WTC11 (cell line): ENCODE measurements around the gene FOXJ3. TPM values are rescaled to one million over a fixed set of nuclear protein-coding genes. Genes with fewer than 3 reads are reported as not detected.

ENCODE experiments used
- ATAC-seq: fragments of 200-7000 bp; cut with Tn5 transposase; 2 replicates; pipeline ENCODE4 v1.10.0; 2021; ENCODE audit warnings: mild to moderate bottlenecking, moderate library complexity
- CTCF ChIA-PET: fragments of 300-600 bp; sonication (Branson Sonifier 250); formaldehyde crosslinking; loops from one replicate; lab custom pipeline; 2021; ENCODE audit warnings: antibody characterized with exemption; lab: Charles Lee
- POLR2A ChIA-PET: fragments of 350-600 bp; sonication (Branson Sonifier 250); formaldehyde crosslinking; loops from one replicate; lab custom pipeline; 2021; ENCODE audit warnings: antibody characterized with exemption; lab: Charles Lee
- DNase-seq: peaks from one replicate; pipeline ENCODE4 v3.0.0; 2021; ENCODE audit warnings: low spot score
- H3K27ac Mint-ChIP-seq: 2 replicates; pipeline ENCODE4 v1.8.0; 2021; ENCODE audit warnings: mixed read lengths
- H3K27me3 Mint-ChIP-seq: 2 replicates; pipeline ENCODE4 v1.8.0; 2021; ENCODE audit warnings: low read depth, mild to moderate bottlenecking, moderate library complexity, mixed read lengths
- H3K36me3 Mint-ChIP-seq: 2 replicates; pipeline ENCODE4 v1.8.0; 2021; ENCODE audit warnings: mixed read lengths
- H3K4me1 Mint-ChIP-seq: 2 replicates; pipeline ENCODE4 v1.8.0; 2022; ENCODE audit warnings: mixed read lengths
- H3K4me3 Mint-ChIP-seq: 2 replicates; pipeline ENCODE4 v1.8.0; 2021; ENCODE audit warnings: mild to moderate bottlenecking, moderate library complexity, mixed read lengths
- H3K9me3 Mint-ChIP-seq: 2 replicates; pipeline ENCODE4 v1.8.0; 2021; ENCODE audit warnings: mixed read lengths
- ETV6 ChIP-seq: sonication (generic); formaldehyde crosslinking; IDR thresholded peaks from 2 replicates; pipeline ENCODE4 v1.8.1; 2022; ENCODE audit warnings: mild to moderate bottlenecking, missing genetic modification reagents
- FOXJ3 ChIP-seq: sonication (generic); formaldehyde crosslinking; IDR thresholded peaks from 2 replicates; pipeline ENCODE4 v1.9.0; 2021; ENCODE audit warnings: missing genetic modification reagents, mild to moderate bottlenecking, borderline replicate concordance
- JAZF1 ChIP-seq: fragments of 250-450 bp; sonication (Bioruptor Pico); IDR thresholded peaks from 2 replicates; pipeline ENCODE4 v1.9.0; 2021; ENCODE audit warnings: moderate library complexity, mild to moderate bottlenecking, inconsistent platforms
- JUN ChIP-seq: sonication (generic); formaldehyde crosslinking; IDR thresholded peaks from 2 replicates; pipeline ENCODE4 v1.8.0; 2023; ENCODE audit warnings: mild to moderate bottlenecking, missing genetic modification reagents
- NFATC4 ChIP-seq: fragments of 250-450 bp; sonication (Bioruptor Pico); IDR thresholded peaks from 2 replicates; pipeline ENCODE4 v1.9.0; 2021; ENCODE audit warnings: mild to moderate bottlenecking
- NR1H2 ChIP-seq: sonication (generic); formaldehyde crosslinking; IDR thresholded peaks from 2 replicates; pipeline ENCODE4 v1.9.0; 2021; ENCODE audit warnings: mild to moderate bottlenecking, moderate library complexity, missing genetic modification reagents
- NR3C1 ChIP-seq: sonication (generic); formaldehyde crosslinking; conservative IDR thresholded peaks from 2 replicates; pipeline ENCODE4 v1.8.1; 2023; ENCODE audit warnings: low read depth, mild to moderate bottlenecking, missing genetic modification reagents
- PRRX2 ChIP-seq: fragments of 250-450 bp; sonication (Bioruptor Pico); IDR thresholded peaks from 2 replicates; pipeline ENCODE4 v1.8.0; 2021; ENCODE audit warnings: mild to moderate bottlenecking
- TEAD4 ChIP-seq: sonication (generic); formaldehyde crosslinking; IDR thresholded peaks from 2 replicates; pipeline ENCODE4 v1.8.0; 2022; ENCODE audit warnings: mild to moderate bottlenecking, missing genetic modification reagents
- ZNF219 ChIP-seq: sonication (generic); formaldehyde crosslinking; IDR thresholded peaks from 2 replicates; pipeline ENCODE4 v1.8.0; 2023; ENCODE audit warnings: missing genetic modification reagents, mild to moderate bottlenecking, borderline replicate concordance
- ZNF263 ChIP-seq: sonication (generic); formaldehyde crosslinking; IDR thresholded peaks from 2 replicates; pipeline ENCODE4 v1.8.1; 2022; ENCODE audit warnings: low read depth, mild to moderate bottlenecking, moderate library complexity, missing genetic modification reagents
- ZNF671 ChIP-seq: fragments of 250-450 bp; sonication (Bioruptor Pico); IDR thresholded peaks from 2 replicates; pipeline ENCODE4 v1.8.0; 2021; ENCODE audit warnings: mild to moderate bottlenecking
- total RNA-seq: library from RNA; stranded (reverse); gene quantifications from 3 replicates; pipeline ENCODE4 v1.2.3, GENCODE V29; 2021
- TF ChIP-seq, protein P1 (sequence below): sonication (generic); formaldehyde crosslinking; IDR thresholded peaks from 2 replicates; pipeline ENCODE4 v1.8.1; 2023; ENCODE audit warnings: mild to moderate bottlenecking, missing genetic modification reagents
- TF ChIP-seq, protein P2 (sequence below): fragments of 250-450 bp; sonication (Bioruptor Pico); IDR thresholded peaks from 2 replicates; pipeline ENCODE4 v1.9.0; 2021; ENCODE audit warnings: moderate library complexity, mild to moderate bottlenecking, inconsistent platforms, borderline replicate concordance
- TF ChIP-seq, protein P3 (sequence below): fragments of 250-450 bp; sonication (Bioruptor Pico); conservative IDR thresholded peaks from 2 replicates; pipeline ENCODE4 v1.9.0; 2021; ENCODE audit warnings: mild to moderate bottlenecking
- TF ChIP-seq, protein P4 (sequence below): sonication (generic); formaldehyde crosslinking; IDR thresholded peaks from 2 replicates; pipeline ENCODE4 v1.8.1; 2022; ENCODE audit warnings: low read depth, missing genetic modification reagents, borderline replicate concordance
- TF ChIP-seq, protein P5 (sequence below): sonication (generic); formaldehyde crosslinking; IDR thresholded peaks from 2 replicates; pipeline ENCODE4 v1.8.1; 2022; ENCODE audit warnings: low read depth, mild to moderate bottlenecking, moderate library complexity, missing genetic modification reagents, borderline replicate concordance
- TF ChIP-seq, protein P6 (sequence below): fragments of 250-450 bp; sonication (Bioruptor Pico); IDR thresholded peaks from 2 replicates; pipeline ENCODE4 v1.9.0; 2021; ENCODE audit warnings: mild to moderate bottlenecking
- TF ChIP-seq, protein P7 (sequence below): sonication (generic); formaldehyde crosslinking; IDR thresholded peaks from 2 replicates; pipeline ENCODE4 v1.8.0; 2022; ENCODE audit warnings: missing genetic modification reagents
- TF ChIP-seq, protein P8 (sequence below): sonication (generic); formaldehyde crosslinking; IDR thresholded peaks from 2 replicates; pipeline ENCODE4 v1.8.0; 2022; ENCODE audit warnings: mild to moderate bottlenecking, missing genetic modification reagents

FOXJ3 gene
- total RNA-seq, 1 experiment from 2014 or later = 43.3 TPM

DNA sequence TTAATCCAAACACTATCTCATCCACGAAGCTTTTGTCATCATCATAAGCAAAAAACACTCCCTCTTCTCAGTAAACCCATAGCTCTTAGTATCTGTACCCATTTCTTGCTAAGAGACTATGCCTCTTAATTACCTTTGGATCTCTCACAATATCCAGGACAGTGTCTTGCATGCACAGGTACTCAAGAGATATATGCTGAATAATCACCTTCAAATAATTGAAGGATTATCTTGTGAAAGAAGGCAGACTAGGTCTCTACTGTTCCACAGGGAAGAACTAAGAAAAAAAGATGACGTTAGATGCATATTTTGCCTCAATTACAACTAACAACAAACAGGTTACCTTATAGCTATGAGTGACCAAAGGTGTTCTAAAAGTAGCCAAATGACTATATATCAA, 11.5 kb downstream of the FOXJ3 start:
- no peak for ATAC-seq
- Mint-ChIP-seq H3K27ac (no peak overlapping the region), H3K4me3 (no peak overlapping the region), H3K9me3 (no peaks in the 10 kb centered on the region), H3K4me1 (peaks cover 52% of the 10 kb centered on the region), H3K36me3 (no peaks in the 10 kb centered on the region), H3K27me3 (no peaks in the 10 kb centered on the region)
- TF ChIP-seq, protein P1, sequence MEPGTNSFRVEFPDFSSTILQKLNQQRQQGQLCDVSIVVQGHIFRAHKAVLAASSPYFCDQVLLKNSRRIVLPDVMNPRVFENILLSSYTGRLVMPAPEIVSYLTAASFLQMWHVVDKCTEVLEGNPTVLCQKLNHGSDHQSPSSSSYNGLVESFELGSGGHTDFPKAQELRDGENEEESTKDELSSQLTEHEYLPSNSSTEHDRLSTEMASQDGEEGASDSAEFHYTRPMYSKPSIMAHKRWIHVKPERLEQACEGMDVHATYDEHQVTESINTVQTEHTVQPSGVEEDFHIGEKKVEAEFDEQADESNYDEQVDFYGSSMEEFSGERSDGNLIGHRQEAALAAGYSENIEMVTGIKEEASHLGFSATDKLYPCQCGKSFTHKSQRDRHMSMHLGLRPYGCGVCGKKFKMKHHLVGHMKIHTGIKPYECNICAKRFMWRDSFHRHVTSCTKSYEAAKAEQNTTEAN (CRISPR knock-in tag) = no peak
- TF ChIP-seq ETV6 (CRISPR knock-in tag) (no peak), NR3C1 (CRISPR knock-in tag) (no peak), NR1H2 (CRISPR knock-in tag) (no peak), JAZF1 (CRISPR knock-in tag) (no peak), FOXJ3 (no peak)
- ChIA-PET POLR2A (no interaction called here), CTCF (no interaction called here)
- no peak for DNase-seq

DNA sequence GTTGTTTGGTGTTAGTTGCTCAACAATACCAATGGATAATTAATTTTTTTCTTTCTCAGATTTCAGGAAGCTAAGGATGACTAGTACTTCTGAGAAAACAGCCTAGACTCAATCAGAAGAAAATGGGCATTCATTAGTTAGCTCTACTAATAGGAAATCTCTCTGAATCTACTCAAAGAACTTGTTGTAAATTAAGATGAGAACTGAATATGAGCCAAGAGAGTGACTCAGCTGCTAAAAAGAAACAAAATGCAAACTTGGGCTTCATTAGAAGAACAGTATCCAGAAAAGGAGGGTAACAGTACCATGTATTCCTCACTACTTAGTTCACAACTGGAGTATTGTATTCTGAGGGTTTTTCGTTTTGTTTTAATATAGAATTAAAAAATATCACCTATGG, 12.5 kb downstream of the FOXJ3 start:
- Mint-ChIP-seq H3K27ac (no peak overlapping the region), H3K4me3 (no peak overlapping the region), H3K27me3 (no peaks in the 10 kb centered on the region), H3K4me1 (peaks cover 48% of the 10 kb centered on the region), H3K9me3 (no peaks in the 10 kb centered on the region), H3K36me3 (no peaks in the 10 kb centered on the region)
- ChIA-PET CTCF (no interaction called here), POLR2A (no interaction called here)
- DNase-seq (no peak), ATAC-seq (no peak)
- TF ChIP-seq, protein P2, sequence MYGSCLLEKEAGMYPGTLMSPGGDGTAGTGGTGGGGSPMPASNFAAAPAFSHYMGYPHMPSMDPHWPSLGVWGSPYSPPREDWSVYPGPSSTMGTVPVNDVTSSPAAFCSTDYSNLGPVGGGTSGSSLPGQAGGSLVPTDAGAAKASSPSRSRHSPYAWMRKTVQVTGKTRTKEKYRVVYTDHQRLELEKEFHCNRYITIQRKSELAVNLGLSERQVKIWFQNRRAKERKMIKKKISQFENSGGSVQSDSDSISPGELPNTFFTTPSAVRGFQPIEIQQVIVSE = no peak
- TF ChIP-seq, protein P3, sequence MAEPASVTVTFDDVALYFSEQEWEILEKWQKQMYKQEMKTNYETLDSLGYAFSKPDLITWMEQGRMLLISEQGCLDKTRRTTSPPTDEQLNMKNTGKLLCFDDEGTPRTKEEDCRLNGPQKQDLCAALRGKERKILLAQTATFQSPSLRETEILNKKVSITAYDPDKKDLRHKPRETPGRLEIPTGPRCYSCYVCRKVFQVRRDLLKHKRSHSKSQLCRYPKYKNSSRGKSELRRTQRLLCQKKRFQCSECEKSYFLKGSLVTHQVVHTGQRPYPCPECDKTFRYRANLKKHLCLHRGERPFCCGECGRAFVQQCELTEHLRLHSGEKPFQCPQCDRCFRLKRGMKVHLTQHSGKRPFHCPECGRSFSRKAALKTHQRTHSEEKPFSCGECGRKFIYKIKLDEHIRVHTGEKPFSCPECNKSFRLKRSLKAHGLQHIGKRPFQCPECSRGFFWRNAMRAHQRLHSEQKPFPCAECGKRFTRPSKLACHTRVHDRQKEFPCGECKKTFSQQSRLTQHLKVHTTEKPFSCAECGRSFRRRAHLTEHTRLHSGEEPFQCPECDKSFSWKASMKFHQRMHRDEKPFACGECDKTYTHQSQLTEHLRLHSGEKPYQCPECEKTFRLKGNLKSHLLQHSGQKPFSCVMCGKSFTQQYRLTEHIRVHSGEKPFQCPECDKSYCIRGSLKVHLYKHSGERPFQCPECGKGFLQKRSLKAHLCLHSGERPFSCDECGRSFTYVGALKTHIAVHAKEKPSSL = no peak
- TF ChIP-seq PRRX2 (CRISPR knock-in tag) (no peak), NFATC4 (CRISPR knock-in tag) (no peak), ETV6 (CRISPR knock-in tag) (no peak), ZNF263 (CRISPR knock-in tag) (no peak), ZNF671 (CRISPR knock-in tag) (no peak), JUN (CRISPR knock-in tag) (no peak), TEAD4 (no peak), ZNF219 (CRISPR knock-in tag) (no peak)
- TF ChIP-seq, protein P4, sequence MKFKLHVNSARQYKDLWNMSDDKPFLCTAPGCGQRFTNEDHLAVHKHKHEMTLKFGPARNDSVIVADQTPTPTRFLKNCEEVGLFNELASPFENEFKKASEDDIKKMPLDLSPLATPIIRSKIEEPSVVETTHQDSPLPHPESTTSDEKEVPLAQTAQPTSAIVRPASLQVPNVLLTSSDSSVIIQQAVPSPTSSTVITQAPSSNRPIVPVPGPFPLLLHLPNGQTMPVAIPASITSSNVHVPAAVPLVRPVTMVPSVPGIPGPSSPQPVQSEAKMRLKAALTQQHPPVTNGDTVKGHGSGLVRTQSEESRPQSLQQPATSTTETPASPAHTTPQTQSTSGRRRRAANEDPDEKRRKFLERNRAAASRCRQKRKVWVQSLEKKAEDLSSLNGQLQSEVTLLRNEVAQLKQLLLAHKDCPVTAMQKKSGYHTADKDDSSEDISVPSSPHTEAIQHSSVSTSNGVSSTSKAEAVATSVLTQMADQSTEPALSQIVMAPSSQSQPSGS = no peak
- TF ChIP-seq, protein P5, sequence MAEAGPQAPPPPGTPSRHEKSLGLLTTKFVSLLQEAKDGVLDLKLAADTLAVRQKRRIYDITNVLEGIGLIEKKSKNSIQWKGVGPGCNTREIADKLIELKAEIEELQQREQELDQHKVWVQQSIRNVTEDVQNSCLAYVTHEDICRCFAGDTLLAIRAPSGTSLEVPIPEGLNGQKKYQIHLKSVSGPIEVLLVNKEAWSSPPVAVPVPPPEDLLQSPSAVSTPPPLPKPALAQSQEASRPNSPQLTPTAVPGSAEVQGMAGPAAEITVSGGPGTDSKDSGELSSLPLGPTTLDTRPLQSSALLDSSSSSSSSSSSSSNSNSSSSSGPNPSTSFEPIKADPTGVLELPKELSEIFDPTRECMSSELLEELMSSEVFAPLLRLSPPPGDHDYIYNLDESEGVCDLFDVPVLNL (CRISPR knock-in tag) = no peak
- TF ChIP-seq, protein P6, sequence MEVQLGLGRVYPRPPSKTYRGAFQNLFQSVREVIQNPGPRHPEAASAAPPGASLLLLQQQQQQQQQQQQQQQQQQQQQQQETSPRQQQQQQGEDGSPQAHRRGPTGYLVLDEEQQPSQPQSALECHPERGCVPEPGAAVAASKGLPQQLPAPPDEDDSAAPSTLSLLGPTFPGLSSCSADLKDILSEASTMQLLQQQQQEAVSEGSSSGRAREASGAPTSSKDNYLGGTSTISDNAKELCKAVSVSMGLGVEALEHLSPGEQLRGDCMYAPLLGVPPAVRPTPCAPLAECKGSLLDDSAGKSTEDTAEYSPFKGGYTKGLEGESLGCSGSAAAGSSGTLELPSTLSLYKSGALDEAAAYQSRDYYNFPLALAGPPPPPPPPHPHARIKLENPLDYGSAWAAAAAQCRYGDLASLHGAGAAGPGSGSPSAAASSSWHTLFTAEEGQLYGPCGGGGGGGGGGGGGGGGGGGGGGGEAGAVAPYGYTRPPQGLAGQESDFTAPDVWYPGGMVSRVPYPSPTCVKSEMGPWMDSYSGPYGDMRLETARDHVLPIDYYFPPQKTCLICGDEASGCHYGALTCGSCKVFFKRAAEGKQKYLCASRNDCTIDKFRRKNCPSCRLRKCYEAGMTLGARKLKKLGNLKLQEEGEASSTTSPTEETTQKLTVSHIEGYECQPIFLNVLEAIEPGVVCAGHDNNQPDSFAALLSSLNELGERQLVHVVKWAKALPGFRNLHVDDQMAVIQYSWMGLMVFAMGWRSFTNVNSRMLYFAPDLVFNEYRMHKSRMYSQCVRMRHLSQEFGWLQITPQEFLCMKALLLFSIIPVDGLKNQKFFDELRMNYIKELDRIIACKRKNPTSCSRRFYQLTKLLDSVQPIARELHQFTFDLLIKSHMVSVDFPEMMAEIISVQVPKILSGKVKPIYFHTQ = no peak
- TF ChIP-seq, protein P7, sequence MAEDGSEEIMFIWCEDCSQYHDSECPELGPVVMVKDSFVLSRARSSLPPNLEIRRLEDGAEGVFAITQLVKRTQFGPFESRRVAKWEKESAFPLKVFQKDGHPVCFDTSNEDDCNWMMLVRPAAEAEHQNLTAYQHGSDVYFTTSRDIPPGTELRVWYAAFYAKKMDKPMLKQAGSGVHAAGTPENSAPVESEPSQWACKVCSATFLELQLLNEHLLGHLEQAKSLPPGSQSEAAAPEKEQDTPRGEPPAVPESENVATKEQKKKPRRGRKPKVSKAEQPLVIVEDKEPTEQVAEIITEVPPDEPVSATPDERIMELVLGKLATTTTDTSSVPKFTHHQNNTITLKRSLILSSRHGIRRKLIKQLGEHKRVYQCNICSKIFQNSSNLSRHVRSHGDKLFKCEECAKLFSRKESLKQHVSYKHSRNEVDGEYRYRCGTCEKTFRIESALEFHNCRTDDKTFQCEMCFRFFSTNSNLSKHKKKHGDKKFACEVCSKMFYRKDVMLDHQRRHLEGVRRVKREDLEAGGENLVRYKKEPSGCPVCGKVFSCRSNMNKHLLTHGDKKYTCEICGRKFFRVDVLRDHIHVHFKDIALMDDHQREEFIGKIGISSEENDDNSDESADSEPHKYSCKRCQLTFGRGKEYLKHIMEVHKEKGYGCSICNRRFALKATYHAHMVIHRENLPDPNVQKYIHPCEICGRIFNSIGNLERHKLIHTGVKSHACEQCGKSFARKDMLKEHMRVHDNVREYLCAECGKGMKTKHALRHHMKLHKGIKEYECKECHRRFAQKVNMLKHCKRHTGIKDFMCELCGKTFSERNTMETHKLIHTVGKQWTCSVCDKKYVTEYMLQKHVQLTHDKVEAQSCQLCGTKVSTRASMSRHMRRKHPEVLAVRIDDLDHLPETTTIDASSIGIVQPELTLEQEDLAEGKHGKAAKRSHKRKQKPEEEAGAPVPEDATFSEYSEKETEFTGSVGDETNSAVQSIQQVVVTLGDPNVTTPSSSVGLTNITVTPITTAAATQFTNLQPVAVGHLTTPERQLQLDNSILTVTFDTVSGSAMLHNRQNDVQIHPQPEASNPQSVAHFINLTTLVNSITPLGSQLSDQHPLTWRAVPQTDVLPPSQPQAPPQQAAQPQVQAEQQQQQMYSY (CRISPR knock-in tag) = no peak
- TF ChIP-seq, protein P8, sequence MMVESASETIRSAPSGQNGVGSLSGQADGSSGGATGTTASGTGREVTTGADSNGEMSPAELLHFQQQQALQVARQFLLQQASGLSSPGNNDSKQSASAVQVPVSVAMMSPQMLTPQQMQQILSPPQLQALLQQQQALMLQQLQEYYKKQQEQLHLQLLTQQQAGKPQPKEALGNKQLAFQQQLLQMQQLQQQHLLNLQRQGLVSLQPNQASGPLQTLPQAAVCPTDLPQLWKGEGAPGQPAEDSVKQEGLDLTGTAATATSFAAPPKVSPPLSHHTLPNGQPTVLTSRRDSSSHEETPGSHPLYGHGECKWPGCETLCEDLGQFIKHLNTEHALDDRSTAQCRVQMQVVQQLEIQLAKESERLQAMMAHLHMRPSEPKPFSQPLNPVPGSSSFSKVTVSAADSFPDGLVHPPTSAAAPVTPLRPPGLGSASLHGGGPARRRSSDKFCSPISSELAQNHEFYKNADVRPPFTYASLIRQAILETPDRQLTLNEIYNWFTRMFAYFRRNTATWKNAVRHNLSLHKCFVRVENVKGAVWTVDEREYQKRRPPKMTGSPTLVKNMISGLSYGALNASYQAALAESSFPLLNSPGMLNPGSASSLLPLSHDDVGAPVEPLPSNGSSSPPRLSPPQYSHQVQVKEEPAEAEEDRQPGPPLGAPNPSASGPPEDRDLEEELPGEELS (CRISPR knock-in tag) = no peak
